Activated CD4-positive, alpha-beta memory T cell treated with anti-CD3 and anti-CD28 coated beads for 36 hours (primary cell): ENCODE data around the gene DPH2. TPM values are rescaled to one million over a fixed set of nuclear protein-coding genes. Genes with fewer than 3 reads are reported as not detected.

ENCODE experiments used
- total RNA-seq, 2 experiments: library from RNA; stranded (reverse); gene quantifications; one replicate each; pipeline ENCODE4 v1.2.3, GENCODE V29; 2021

The DPH2 gene
- total RNA-seq, 2 experiments from 2014 or later: 24.8 to 26.9 TPM

Other genes with a start within 250 kb of the DPH2 start
- gene ARTN, start 36.2 kb upstream of the DPH2 start, total RNA-seq: not detected
- 10 to 100 TPM; 13.3 TPM for gene IPO13, start 23.1 kb upstream of the DPH2 start, total RNA-seq
- gene ATP6V0B, start 5.0 kb downstream of the DPH2 start, total RNA-seq: 10 to 100 TPM; 84.8 to 85.1 TPM
- 10 to 100 TPM; 26.1 TPM for gene B4GALT2, start 9.2 kb downstream of the DPH2 start, total RNA-seq
- 1 to 10 TPM; 2.7 to 2.8 TPM for gene CCDC24, start 21.6 kb downstream of the DPH2 start, total RNA-seq
- gene SLC6A9, start 61.5 kb downstream of the DPH2 start, total RNA-seq: 1 to 10 TPM; 7.4 to 7.9 TPM
- not detected for gene KLF17, start 148.8 kb downstream of the DPH2 start, total RNA-seq
- not detected for gene KLF18, start 171.6 kb downstream of the DPH2 start, total RNA-seq
- gene DMAP1, start 243.5 kb downstream of the DPH2 start, total RNA-seq: 10 to 100 TPM; 31.1 to 32.8 TPM